ENCODE data around the gene FHAD1. TPM values are rescaled to one million over a fixed set of nuclear protein-coding genes. Genes with fewer than 3 reads are reported as not detected.
A peak's percentile ranks its signal among the peaks of the same experiment; 100 is the strongest.

Gene FHAD1
- total RNA-seq, 1 experiment from 2014 or later, result 0.15 TPM

DNA sequence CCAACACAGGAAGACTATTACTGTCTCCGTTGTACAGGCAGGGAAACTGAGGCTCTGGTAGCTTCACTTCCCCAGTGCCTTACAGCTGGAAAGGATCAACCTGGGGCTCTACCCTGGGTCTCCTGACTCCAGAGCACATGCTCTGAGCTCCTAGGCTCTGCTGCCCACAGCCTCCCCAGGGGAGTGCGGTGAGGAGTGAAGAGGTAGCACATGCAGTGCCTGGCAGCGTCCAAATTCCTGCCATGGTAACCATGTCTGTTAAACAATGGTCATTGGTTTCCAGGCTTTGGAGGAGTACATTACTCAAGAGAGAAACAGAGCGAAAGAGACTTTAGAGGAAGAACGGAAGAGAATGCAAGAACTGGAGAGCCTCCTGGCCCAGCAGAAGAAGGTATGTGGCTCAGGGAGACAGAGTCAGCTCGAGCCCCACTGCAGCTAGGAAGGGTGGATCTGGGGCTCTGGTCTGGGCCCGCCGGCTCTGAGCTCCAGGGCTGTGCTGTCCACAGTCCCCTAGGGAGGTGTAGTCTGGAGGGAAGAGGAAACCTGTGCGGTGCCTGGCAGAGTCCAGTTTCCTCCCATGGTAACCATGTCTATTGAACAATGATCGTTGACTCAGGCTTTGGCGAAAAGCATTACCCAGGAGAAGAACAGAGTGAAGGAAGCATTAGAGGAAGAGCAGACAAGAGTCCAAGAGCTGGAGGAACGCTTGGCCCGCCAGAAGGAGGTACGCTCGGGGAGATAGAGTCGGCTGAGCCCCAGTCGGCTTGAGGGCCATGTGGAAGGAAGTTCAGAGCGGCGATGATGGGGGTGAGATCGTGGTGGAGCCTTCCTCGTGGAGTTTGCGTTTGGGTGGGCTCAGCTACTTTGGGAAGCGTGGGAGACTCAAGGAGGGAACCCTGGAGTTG, 98.0 kb downstream of the FHAD1 start:
- no peak for DNase-seq (ENCODE audit: low spot score)

DNA sequence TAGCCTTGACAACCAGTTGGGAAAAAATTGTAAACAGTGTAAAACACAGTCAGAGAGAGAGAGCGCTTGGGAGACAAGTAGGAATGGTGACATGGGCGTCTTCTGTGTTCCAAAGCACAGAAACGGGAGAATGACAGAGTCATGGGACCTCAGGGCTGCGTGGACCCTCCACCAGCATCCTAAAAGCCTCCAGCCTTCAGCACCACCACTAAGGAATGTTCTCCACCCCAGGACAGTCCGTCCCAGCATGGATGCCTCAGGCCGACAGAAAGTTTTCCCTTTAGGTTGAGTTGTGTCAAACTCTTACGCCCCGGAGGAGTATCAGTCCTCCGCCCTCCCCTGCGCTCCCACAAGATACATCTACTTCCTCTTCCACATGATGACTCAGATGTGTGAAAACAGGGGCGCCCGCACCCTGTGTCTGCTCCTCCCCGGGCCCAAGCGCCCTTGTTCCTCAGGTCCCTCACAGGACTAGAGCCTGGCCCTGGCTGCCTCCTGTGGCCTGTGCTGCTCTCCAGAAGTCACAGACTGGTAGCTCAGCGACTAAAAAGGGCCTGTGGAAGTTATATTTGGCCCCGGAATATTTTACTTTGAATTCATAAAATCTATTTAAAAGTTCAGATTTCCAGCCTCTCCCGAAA, 98.8 kb downstream of the FHAD1 start:
- DNase-seq (ENCODE audit: low spot score), result peak; percentile 83

DNA sequence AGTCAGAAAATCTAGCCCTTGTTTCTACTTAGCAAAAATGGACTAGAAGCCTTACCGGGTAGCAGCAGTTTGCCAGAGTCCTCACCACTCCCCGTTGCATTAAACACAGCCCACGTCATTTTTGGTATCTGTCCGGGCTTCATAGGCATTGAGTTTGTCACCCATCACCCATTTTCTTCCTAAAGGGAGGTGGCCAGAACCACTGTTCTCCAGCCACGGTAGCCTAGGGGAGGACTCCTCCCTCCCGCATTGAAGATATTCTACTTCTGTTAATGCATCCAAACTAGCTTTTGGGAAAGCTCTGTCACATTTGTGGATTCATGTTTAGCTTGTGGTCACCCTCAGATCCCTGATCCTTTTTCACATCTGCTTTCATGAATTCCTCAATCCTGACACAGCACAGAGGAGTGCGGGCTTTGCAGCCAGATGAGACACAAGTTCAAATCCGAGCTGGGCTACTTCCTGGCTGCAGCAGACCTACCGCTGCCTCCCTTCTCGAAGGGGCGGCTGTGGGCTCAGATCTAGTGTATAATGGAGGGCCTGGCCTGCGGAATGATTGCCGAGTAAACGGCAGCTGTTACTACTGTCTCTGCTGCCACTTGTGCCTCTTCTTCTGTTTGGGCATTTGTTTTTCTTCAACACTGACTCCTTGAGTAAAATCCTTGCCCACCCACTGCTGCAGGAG, 99.5 kb downstream of the FHAD1 start:
- no peak for DNase-seq (ENCODE audit: low spot score)

DNA sequence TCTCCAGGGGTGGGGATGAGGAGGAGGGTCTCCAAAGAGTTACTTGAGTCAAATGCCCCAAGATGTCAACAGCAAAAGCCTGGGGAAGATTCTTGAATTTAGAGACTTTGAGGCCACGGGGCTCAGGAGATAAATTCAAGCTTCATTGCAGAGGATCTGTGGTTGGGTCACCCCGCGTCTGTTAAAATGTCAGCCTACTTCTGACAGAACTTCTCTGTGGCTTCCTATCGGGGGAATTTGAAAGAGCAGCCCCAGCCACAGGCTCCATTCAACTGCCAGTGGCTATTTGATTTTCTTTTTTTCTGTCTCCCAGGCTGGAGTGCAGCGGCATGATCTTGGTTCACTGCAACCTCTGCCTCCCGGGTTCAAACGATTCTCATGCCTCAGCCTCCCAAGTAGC, 100.2 kb downstream of the FHAD1 start:
- DNase-seq (ENCODE audit: low spot score), result no peak

DNA sequence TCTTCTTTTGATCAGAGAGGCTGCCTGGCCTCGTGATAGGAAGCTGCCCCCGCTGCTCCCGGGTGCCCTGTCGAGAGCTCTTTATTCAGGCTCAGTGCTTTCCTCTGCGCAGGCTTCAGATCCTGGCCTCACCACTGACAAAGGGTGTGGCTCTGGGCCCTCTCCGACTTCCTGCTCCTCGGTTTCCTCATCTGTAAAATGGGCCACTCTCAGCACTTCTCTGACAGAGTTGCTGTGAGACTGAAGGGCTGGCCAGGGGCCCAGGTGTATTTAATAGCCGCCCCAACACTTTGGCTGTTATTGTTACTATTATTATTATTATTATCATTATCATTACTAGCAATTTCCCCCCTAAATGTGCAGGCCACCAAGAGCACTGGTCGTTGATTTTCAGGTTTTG, 101.6 kb downstream of the FHAD1 start:
- DNase-seq (ENCODE audit: low spot score), result no peak

DNA sequence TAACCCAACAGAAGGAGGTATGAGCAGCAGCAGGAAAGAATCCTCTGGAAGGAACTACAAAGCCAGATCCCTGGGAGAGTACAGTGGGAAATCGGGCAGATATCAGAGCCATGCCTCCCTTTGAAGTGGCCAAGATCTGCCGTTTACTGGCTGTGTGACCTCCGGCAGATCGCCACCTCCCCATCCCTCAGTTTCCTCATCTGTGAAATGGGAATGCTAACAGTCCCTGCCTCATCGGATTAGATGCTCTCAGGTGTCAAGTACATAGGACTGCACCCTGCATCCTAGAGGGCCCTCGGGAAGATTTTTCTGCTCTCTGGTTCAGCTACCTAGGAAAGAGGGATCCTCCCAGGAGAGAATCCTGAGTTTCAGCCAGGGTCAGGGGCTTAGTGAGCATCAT, 102.1 kb downstream of the FHAD1 start:
- no peak for DNase-seq (ENCODE audit: low spot score)

DNA sequence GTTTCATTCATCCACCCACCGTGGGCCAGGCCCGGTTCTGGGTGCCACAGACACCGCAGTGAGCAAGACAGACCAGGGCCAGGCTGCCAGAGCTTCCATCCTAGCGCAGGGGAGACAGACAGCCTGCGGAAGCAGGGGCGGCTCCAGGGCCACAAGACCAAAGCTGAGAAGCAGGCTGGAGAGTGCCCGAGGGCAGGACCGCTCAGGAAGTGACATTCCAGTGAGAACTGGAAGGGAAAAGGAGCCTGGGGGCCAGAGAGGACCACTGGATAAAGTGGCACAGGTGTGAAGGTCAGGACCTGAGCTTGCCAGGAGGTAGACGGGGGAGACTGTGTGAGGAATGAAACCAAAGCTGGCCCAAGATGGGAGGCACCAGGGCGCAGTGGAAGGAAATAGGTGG, 103.1 kb downstream of the FHAD1 start:
- DNase-seq (ENCODE audit: low spot score), result no peak

DNA sequence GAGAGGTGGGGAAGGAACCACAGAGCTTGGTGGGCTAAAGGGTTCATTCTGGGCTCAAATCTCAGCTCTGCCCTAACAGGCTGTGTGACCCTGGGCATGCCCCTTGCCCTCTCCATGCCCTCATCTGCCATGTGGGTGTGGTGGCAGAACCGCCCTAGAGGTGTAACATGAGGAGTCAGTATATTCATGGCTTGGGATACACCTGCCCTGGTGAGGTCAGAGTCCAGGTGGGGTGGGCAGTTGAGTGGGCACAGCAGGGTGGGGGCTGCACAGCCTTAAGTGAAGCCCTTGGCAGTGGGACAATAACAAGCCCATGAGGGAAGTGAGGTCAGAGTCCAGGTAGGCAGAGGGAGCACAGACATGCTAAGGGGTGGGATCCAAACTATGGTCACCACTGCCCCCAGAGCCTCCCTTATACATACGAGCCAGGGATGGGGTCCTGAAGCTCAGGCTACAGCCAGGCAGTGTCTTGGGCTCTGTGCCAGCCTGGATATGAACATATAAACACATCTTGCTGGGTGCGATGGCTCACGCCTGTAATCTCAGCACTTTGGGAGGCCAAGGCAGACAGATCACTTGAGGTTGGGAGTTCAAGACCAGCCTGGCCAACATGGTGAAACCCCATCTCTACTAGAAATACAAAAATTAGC, 103.7 kb downstream of the FHAD1 start:
- DNase-seq (ENCODE audit: low spot score), result peak; percentile 74

DNA sequence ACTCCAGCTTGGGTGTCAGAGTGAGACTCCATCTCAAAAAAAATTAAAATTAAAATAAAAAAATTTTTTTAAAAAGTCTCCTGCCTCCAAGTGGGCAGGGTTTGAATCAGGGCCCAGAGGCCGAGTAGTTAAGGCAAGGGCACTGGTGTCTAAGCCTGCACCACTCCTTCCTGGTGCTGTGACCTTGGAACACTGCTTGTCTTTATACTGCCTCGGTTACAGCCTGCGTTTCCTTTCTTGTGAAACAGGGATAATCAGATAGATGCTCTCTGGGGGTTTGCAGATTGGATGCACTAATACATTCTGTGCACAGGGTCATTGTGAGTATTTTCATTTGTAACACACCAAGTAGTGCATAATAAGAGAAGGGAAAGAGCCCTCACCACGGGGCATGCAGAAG, 104.3 kb downstream of the FHAD1 start:
- DNase-seq (ENCODE audit: low spot score), result no peak

DNA sequence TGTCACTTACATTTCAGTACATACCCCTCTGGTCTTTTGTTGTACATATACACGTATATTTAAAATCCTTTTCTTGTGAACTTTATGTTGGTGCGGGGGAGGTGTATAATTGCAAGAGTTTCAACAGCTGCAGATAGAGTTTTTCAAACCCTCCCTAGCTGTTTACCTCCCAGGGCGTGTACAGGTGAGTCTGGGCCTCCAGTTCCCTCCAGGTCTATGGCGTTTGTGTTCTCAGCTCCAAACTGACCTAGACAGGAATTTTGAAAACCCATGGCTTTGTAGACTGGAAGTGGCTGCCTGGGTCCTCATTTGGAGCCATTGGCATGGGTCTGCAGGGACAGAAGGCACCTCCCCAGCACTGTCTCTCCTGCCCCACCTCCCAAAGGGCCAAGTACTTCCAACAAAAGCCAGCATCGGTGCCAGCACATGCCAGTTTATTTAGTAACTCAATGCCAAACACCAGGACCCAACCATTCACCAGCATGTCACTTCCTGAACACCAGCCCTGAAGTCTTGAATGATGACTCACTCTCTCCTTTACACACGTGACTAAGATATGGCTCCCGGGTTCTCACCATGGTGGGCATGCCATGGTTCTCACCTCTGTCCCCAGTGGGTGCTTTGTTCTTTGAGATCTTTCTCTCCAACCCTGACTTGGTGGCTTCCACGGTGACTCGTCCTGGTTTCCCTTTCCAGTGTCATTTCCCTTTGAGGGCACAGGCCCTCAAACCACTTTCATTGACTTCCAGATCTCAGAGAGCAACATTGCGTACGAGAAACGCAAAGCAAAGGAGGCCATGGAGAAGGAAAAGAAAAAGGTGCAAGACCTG, 105.3 kb downstream of the FHAD1 start:
- DNase-seq (ENCODE audit: low spot score), result peak; percentile 87

DNA sequence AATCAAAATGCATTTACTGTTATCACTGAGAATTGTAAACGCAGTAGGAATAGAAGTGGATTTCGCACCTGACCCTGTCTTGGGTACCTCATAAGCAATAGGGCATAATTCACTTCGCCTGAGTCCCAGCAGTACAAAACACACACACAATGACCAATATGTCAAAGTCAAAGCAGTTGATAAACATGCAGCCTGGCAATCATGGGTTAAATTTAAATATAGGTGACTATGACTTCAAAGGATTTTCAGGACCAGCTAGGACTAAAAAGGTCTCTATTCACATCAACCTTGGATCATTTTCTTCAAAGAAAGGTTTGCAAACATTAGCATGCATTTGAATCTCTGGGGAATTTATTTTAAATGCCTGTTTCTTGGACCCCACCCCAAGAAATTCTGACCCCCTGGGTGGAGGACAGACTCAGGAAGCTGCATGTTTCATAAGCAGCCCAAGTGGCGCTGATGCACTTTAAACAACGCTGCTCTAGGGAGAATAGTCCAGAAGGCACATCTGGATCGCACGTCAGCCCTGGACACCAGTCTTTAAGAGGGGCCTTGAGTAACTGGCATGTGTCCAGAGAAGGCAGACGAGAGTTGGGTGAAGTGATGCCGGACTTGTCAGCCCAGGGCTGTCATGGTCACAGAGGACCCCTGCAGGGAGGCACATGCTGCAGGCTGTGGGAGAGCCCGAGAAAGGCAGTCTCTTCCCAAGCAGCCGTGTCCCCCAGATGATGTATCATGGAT, 107.0 kb downstream of the FHAD1 start:
- DNase-seq (ENCODE audit: low spot score), result no peak

DNA sequence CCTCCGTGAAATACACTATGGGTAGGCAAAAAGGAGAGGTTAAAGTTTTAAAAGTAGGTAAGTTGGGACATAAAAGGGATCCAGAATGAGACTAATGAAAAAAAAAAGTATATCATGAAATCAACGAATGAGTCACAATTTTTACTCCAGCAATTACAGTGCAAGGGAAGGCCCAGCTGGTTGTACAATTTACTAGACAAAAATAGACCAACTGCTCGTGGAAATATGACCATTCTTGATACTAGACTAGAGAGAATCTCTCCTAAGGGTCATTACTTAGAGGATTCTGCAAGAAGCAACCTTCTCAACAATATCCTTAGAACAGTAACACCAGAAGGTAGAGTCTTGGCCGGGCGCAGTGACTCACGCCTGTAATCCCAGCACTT, 107.5 kb downstream of the FHAD1 start:
- DNase-seq (ENCODE audit: low spot score), result no peak

DNA sequence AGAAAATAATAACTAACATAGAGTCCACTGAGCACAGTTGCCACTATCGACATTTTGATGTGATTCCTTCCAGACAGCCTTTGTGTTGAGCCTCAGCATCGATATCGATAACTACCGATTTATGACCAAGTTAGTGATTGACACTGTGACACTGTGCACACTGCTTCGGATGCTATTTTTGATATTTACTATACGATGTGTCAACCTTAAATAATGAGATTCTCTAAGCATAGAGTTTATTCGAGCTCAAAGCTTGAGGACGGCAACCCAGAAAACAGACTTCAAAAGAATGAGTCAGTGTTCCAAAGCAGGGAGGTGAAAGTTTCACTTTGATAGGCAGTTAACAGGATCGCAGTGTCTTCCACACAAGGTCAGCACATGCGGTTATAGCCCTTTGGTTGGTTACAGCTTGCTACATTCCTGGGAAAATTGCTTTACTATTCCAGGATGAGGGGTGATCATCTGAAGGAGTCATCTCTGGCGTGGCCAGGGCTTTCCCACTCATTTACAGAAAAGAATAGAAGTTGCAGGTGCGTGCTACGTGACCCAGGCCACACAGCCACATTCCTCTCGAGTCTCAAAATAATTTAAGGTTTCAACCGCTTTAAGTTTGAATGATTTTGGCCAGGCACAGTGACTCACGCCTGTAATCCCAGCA, 109.1 kb downstream of the FHAD1 start:
- peak; percentile 48 for DNase-seq (ENCODE audit: low spot score)

DNA sequence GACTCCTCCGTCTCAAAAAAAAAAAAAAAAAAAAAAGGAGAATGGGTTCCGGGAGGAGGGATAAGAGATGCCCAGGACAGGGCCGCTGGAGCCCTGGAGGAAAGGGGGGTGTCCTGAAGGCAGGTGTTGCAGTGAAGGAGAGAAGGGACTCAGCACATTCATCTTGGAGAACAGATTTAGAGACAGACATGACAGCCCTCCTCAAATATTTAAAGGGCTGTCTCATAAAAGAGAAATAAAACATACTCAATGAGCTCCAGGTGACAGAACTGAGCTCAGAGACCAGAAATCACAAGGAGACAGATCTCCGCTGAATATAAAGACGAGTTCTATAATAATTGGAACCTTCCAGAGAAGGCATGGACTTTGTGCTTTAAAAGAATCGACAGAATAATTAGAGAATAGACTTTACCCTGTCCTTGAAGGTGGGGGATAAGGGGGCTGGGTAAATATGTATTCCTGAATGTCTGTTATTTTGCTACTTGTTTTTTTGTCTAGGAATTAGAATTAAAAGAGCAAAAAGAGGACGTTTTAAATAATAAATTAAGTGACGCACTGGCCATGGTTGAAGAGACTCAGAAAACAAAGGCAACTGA, 110.7 kb downstream of the FHAD1 start:
- DNase-seq (ENCODE audit: low spot score), result no peak

DNA sequence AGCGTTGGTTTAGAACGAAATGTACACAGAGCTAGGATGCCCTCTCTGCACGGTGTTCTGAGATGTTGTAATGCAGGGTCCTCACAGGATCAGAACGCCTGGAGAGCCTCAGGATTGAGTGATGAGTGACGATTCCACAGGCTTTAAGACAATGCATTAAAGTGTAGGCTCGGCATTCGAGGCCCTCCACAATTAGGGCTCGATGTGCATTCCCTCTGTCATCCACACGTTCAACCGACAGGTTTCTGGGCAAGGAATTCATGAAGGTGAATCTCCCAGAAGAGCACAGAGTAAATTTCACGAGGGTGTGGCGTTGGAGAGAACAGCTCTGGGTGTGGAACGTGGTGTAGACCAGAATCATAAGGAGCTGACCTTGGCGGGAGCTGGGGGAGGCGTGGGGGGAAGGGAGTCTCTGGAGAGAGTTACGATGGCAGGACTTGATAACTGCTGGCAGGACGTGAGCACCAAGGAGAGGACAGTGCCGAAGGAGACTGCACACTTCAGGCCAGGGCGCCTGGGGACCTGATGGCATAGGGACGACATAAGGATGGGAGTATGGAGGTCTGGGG, 111.6 kb downstream of the FHAD1 start:
- no peak for DNase-seq (ENCODE audit: low spot score)

DNA sequence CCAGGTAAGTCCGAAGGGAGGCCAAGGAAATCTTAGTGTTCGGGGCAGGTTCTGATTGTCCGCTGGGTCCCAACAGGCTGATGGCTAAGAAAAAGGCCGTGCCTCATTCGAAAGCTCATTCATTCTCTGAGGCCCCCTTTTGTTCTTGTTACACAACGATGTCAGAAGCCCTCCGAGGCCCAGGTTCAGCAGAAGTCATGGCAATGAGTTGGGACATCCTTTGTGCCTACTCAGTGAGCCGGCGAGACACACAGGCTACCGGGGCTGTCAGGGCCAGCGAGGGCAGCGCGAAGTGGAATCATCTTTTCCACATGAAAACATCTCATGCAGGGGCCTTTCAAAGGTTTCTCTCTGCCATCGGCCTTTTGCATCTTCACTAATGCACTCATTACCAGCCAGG, 113.7 kb downstream of the FHAD1 start:
- no peak for DNase-seq (ENCODE audit: low spot score)

DNA sequence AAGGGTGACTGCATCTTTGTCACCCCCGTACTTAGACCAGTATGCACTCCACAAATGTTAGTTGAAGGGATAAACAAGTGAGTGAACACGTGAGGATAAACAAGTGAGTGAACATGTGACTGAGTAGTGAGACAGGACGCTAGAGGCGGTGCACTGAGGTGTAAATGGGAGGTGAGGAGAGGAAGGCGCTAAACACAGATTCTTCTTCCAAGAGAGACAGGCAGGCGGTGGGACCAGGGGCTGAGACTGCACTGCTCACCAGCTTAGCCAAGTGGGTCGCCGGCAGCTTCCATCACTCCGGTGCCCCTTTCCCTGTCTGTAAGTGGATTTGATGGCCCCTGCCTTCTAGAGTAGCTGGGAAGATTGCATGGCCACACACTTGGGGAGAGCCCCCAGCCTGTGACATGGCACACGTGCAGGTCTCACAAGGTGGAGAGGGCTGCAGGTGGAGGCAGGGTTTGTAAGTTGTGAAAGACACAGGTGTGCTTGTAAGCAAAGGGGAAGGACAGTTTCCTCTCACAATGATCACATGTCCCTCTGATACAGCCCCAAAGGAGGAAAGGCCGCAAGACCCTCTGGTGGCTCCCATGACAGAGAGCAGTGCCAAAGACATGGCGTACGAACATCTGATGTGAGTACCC, 115.2 kb downstream of the FHAD1 start:
- no peak for DNase-seq (ENCODE audit: low spot score)

DNA sequence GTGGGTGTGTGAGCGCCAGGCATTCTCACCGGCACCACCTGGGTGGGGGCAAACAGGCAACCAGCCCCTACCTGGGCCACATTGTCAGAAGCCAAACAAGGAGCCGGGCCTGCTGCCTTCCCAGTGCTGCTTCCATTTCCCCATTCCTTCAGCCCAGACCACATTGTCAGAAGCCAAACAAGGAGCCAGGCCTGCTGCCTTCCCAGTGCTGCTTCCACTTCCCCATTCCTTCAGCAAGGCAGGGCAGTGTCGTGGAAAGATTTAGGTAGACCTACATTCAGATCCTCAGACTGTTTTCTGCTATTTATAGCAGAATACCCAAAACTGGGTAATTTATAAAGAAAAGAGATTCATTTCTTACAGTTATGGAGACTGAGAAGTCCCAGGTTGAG, 115.7 kb downstream of the FHAD1 start:
- DNase-seq (ENCODE audit: low spot score), result no peak

DNA sequence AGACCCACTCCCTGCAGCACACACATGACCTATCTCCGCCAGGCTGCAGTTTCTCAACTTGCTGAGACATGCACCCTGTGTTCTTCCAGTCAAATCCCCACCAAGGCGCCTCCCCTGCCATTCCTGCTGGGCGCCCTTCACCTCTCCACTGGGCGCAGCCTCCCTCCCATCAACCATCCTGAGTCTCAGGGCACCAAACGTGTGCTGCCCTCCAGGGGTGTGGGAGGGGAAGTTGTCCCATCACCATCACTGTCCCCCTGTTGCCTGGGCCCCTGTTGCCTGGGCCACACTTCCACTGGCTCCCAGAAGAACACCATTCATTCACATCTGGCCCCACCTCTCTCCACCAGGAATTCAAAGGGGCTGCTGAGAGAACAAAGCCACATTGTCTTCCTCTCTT, 117.7 kb downstream of the FHAD1 start:
- no peak for DNase-seq (ENCODE audit: low spot score)

Data from HT-29 (cell line).